Measurements from ENCODE around the gene LAD1. TPM values are rescaled to one million over a fixed set of nuclear protein-coding genes. Genes with fewer than 3 reads are reported as not detected.

LAD1 gene
- total and polyA plus RNA-seq, 2 experiments from 2014 or later = 63.5 to 64.2 TPM

GRCh38 chr1:201365251-201365650 is 33.9 kb downstream of the LAD1 start:
- TF ChIP-seq CTCF (IDR thresholded peaks at IDR 0.05; ENCODE audit: poor library complexity) (no peak), EZH2 (IDR thresholded peaks at IDR 0.05; ENCODE audit: borderline replicate concordance) (no peak), EZH2phosphoT487 (IDR thresholded peaks at IDR 0.05; ENCODE audit: low read depth, severe bottlenecking, unreplicated experiment) (no peak)
- no peaks in the 10 kb centered on the region for H3K9me3 ChIP-seq (ENCODE audit: low read depth)
- no peak for DNase-seq (ENCODE audit: low spot score)
- H3K27ac ChIP-seq = no peak overlapping the region
- no peaks in the 10 kb centered on the region for H3K27me3 ChIP-seq
- H3K79me2 ChIP-seq = no peaks in the 10 kb centered on the region
- WGBS (ENCODE audit: low lambda C conversion rate, missing lambda C conversion rate) = 85% methylated on average over 11 of the region's 11 CpGs
- H4K20me1 ChIP-seq (ENCODE audit: insufficient read depth, poor library complexity, severe bottlenecking) = no peaks in the 10 kb centered on the region
- H3K4me1 ChIP-seq (ENCODE audit: insufficient read depth) = no peaks in the 10 kb centered on the region
- no peaks in the 10 kb centered on the region for H3K9me2 ChIP-seq (replicated peaks; ENCODE audit: insufficient read depth)
- H3K4me2 ChIP-seq = no peak overlapping the region
- no peaks in the 10 kb centered on the region for H3K36me3 ChIP-seq (replicated peaks; ENCODE audit: insufficient read depth, low read depth)
- H3K4me3 ChIP-seq = no peak overlapping the region
- H2AFZ ChIP-seq = no peak overlapping the region

- 74% methylated on average over 6 of the region's 6 CpGs for WGBS (ENCODE audit: low lambda C conversion rate, missing lambda C conversion rate)
- Histone ChIP-seq H3K27me3 (no peaks in the 10 kb centered on the region), H3K79me2 (no peaks in the 10 kb centered on the region), H3K27ac (no peak overlapping the region), H3K9me2 (replicated peaks; ENCODE audit: insufficient read depth) (no peaks in the 10 kb centered on the region), H4K20me1 (ENCODE audit: insufficient read depth, poor library complexity, severe bottlenecking) (no peaks in the 10 kb centered on the region), H3K4me1 (ENCODE audit: insufficient read depth) (no peaks in the 10 kb centered on the region), H3K9me3 (ENCODE audit: low read depth) (no peaks in the 10 kb centered on the region), H3K36me3 (replicated peaks; ENCODE audit: insufficient read depth, low read depth) (no peaks in the 10 kb centered on the region), H3K4me2 (no peak overlapping the region), H3K4me3 (no peak overlapping the region), H2AFZ (no peak overlapping the region)
- TF ChIP-seq EZH2phosphoT487 (IDR thresholded peaks at IDR 0.05; ENCODE audit: low read depth, severe bottlenecking, unreplicated experiment) = no peak
- TF ChIP-seq EZH2 (IDR thresholded peaks at IDR 0.05; ENCODE audit: borderline replicate concordance) = no peak
- TF ChIP-seq CTCF (IDR thresholded peaks at IDR 0.05; ENCODE audit: poor library complexity) = no peak
- DNase-seq (ENCODE audit: low spot score) = no peak
These were observed 34.4 kb downstream of the LAD1 start for GRCh38 chr1:201364808-201365105.

GRCh38 chr1:201363467-201363866 is 35.7 kb downstream of the LAD1 start:
- Histone ChIP-seq H3K27ac (no peak overlapping the region), H3K4me3 (no peak overlapping the region), H3K4me2 (no peak overlapping the region), H3K79me2 (no peaks in the 10 kb centered on the region), H2AFZ (no peak overlapping the region), H4K20me1 (ENCODE audit: insufficient read depth, poor library complexity, severe bottlenecking) (no peaks in the 10 kb centered on the region), H3K4me1 (ENCODE audit: insufficient read depth) (no peaks in the 10 kb centered on the region), H3K9me2 (replicated peaks; ENCODE audit: insufficient read depth) (no peaks in the 10 kb centered on the region), H3K27me3 (no peaks in the 10 kb centered on the region), H3K36me3 (replicated peaks; ENCODE audit: insufficient read depth, low read depth) (no peaks in the 10 kb centered on the region), H3K9me3 (ENCODE audit: low read depth) (no peaks in the 10 kb centered on the region)
- DNase-seq (ENCODE audit: low spot score) = no peak
- TF ChIP-seq CTCF (IDR thresholded peaks at IDR 0.05; ENCODE audit: poor library complexity) = no peak
- TF ChIP-seq EZH2phosphoT487 (IDR thresholded peaks at IDR 0.05; ENCODE audit: low read depth, severe bottlenecking, unreplicated experiment) = no peak
- no peak for TF ChIP-seq EZH2 (IDR thresholded peaks at IDR 0.05; ENCODE audit: borderline replicate concordance)
- WGBS (ENCODE audit: low lambda C conversion rate, missing lambda C conversion rate) = 76% methylated on average over 8 of the region's 8 CpGs

GRCh38 chr1:201362906-201363305 is 36.2 kb downstream of the LAD1 start:
- Histone ChIP-seq H3K27ac (no peak overlapping the region), H3K9me2 (replicated peaks; ENCODE audit: insufficient read depth) (no peaks in the 10 kb centered on the region), H3K4me2 (no peak overlapping the region), H3K36me3 (replicated peaks; ENCODE audit: insufficient read depth, low read depth) (no peaks in the 10 kb centered on the region), H3K27me3 (no peaks in the 10 kb centered on the region), H4K20me1 (ENCODE audit: insufficient read depth, poor library complexity, severe bottlenecking) (no peaks in the 10 kb centered on the region), H3K9me3 (ENCODE audit: low read depth) (no peaks in the 10 kb centered on the region), H3K79me2 (no peaks in the 10 kb centered on the region), H3K4me1 (ENCODE audit: insufficient read depth) (no peaks in the 10 kb centered on the region), H3K4me3 (no peak overlapping the region), H2AFZ (no peak overlapping the region)
- no peak for TF ChIP-seq EZH2phosphoT487 (IDR thresholded peaks at IDR 0.05; ENCODE audit: low read depth, severe bottlenecking, unreplicated experiment)
- no peak for TF ChIP-seq CTCF (IDR thresholded peaks at IDR 0.05; ENCODE audit: poor library complexity)
- TF ChIP-seq EZH2 (IDR thresholded peaks at IDR 0.05; ENCODE audit: borderline replicate concordance) = no peak
- 95% methylated on average over 3 of the region's 3 CpGs for WGBS (ENCODE audit: low lambda C conversion rate, missing lambda C conversion rate)
- DNase-seq (ENCODE audit: low spot score) = no peak

Measured in hepatocyte (in vitro differentiated cells).